ENCODE measurements around the gene DLEC1. TPM values are rescaled to one million over a fixed set of nuclear protein-coding genes. Genes with fewer than 3 reads are reported as not detected.

DLEC1 gene
- total RNA-seq, 2 experiments from 2014 or later, result 0.70 to 1.1 TPM

GRCh38 chr3:38009807-38010591 lies 29.0 kb upstream of the DLEC1 start:
- no peaks in the 10 kb centered on the region for H3K4me1 Mint-ChIP-seq (ENCODE audit: low read depth)

GRCh38 chr3:38011111-38011510 lies 27.9 kb upstream of the DLEC1 start:
- no peak for DNase-seq
- POLR2A ChIA-PET, result interaction anchor here (0.9 kb wide), 1 partner anchor 27 kb away, joined by 3 read pairs; no protein-coding TSS in a partner anchor
- CTCF ChIA-PET, result interaction anchor here (1.4 kb wide), 1 partner anchor 14 kb away, joined by 4 read pairs; no protein-coding TSS in a partner anchor
- no peak overlapping the region for H3K27ac Mint-ChIP-seq
- intact Hi-C loops (cut with micrococcal nuclease), result no loop called here
- no peak overlapping the region for H3K4me3 Mint-ChIP-seq
- H3K36me3 Mint-ChIP-seq, result peaks cover 12% of the 10 kb centered on the region
- H3K27me3 Mint-ChIP-seq, result no peaks in the 10 kb centered on the region
- H3K9me3 Mint-ChIP-seq, result peaks cover 3% of the 10 kb centered on the region
- H3K4me1 Mint-ChIP-seq (ENCODE audit: low read depth), result no peaks in the 10 kb centered on the region

More at GRCh38 chr3:38009807-38010591, 29.0 kb upstream of the DLEC1 start:
- intact Hi-C loops (cut with micrococcal nuclease), result no loop called here
- DNase-seq, result no peak
- peaks cover 3% of the 10 kb centered on the region for H3K36me3 Mint-ChIP-seq
- CTCF ChIA-PET, result interaction anchor here (1.4 kb wide), 1 partner anchor 12 kb away, joined by 4 read pairs; no protein-coding TSS in a partner anchor
- H3K9me3 Mint-ChIP-seq, result no peaks in the 10 kb centered on the region
- H3K27ac Mint-ChIP-seq, result no peak overlapping the region
- POLR2A ChIA-PET, result interaction anchor here (1.4 kb wide), 1 partner anchor 8 kb away, joined by 3 read pairs; no protein-coding TSS in a partner anchor
- H3K27me3 Mint-ChIP-seq, result no peaks in the 10 kb centered on the region
- no peak overlapping the region for H3K4me3 Mint-ChIP-seq

DNA sequence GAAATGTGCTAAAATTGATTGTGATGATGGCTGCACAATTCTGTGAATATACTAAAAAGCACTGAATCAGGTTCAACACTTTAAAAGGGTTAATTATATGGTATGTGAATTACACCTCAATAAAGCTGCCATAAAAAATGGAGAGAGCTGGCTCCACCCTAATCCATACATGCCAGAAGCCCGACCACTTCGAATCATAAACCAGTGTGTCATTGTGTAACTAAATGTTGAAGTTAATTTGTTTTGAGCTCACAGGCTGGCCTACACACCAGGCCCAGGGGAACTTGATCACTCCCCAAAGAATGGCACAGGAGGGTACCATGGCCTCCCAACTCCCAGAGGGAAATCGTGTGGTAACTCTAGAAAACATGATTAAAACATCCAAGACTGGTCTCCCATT lies 23.5 kb upstream of the DLEC1 start:
- no peak for DNase-seq
- H3K36me3 Mint-ChIP-seq, result peaks cover 32% of the 10 kb centered on the region
- intact Hi-C loops (cut with micrococcal nuclease), result no loop called here
- H3K4me3 Mint-ChIP-seq, result no peak overlapping the region
- CTCF ChIA-PET, result interaction anchor here (1.4 kb wide), 1 partner anchor 12 kb away, joined by 4 read pairs; no protein-coding TSS in a partner anchor
- no peaks in the 10 kb centered on the region for H3K27me3 Mint-ChIP-seq
- no peak overlapping the region for H3K27ac Mint-ChIP-seq
- POLR2A ChIA-PET, result no interaction called here
- peaks cover 12% of the 10 kb centered on the region for H3K9me3 Mint-ChIP-seq
- no peaks in the 10 kb centered on the region for H3K4me1 Mint-ChIP-seq (ENCODE audit: low read depth)

- Mint-ChIP-seq H3K9me3 (peaks cover 12% of the 10 kb centered on the region), H3K4me3 (no peak overlapping the region), H3K27ac (no peak overlapping the region), H3K4me1 (ENCODE audit: low read depth) (no peaks in the 10 kb centered on the region), H3K36me3 (peaks cover 32% of the 10 kb centered on the region), H3K27me3 (no peaks in the 10 kb centered on the region)
- intact Hi-C loops (cut with micrococcal nuclease), result no loop called here
- ChIA-PET CTCF (no interaction called here), POLR2A (no interaction called here)
- no peak for DNase-seq
Observed at GRCh38 chr3:38015984-38016383, 23.0 kb upstream of the DLEC1 start.

- Mint-ChIP-seq H3K9me3 (peaks cover 12% of the 10 kb centered on the region), H3K4me3 (no peak overlapping the region), H3K27ac (no peak overlapping the region), H3K27me3 (no peaks in the 10 kb centered on the region), H3K4me1 (ENCODE audit: low read depth) (no peaks in the 10 kb centered on the region), H3K36me3 (peaks cover 32% of the 10 kb centered on the region)
- DNase-seq, result no peak
- CTCF ChIA-PET, result no interaction called here
- intact Hi-C loops (cut with micrococcal nuclease), result no loop called here
- POLR2A ChIA-PET, result no interaction called here
Observed at GRCh38 chr3:38016410-38016809, 22.6 kb upstream of the DLEC1 start.

DNA sequence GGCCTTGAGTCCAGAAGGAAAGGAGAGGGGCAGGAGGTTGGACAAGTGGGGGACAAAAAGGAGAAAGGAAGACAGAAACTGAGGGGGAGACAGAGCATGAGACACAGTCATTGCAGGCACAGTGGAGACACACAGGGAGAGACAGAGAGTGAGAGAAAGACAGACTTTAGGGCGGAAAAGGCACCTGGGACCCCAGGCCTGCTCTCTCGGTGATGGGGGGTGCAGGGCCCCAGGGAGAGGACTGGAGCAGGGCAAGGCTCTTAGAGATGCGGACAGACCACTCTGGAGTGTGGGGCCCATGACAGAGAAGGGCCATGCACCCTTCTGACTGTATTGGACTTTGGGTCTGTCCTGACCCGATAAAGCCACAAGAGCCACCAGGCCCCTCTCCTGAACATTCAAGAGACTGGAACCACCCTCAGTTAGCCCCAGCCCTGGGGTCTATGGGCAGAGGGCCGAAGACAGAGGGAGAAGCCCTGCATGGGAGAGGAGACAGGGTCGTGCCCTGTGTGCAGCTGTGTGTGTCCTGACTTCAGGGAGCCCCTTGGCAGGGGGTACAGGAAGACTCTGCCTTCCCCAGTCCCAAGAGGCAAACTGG lies 22.1 kb upstream of the DLEC1 start:
- peaks cover 32% of the 10 kb centered on the region for H3K36me3 Mint-ChIP-seq
- no peaks in the 10 kb centered on the region for H3K27me3 Mint-ChIP-seq
- DNase-seq, result no peak
- H3K9me3 Mint-ChIP-seq, result peaks cover 12% of the 10 kb centered on the region
- H3K4me1 Mint-ChIP-seq (ENCODE audit: low read depth), result peaks cover 3% of the 10 kb centered on the region
- POLR2A ChIA-PET, result interaction anchor here (1.1 kb wide), 1 partner anchor 8 kb away, joined by 3 read pairs; no protein-coding TSS in a partner anchor
- intact Hi-C loops (cut with micrococcal nuclease), result no loop called here
- H3K4me3 Mint-ChIP-seq, result no peak overlapping the region
- CTCF ChIA-PET, result no interaction called here
- no peak overlapping the region for H3K27ac Mint-ChIP-seq

DNA sequence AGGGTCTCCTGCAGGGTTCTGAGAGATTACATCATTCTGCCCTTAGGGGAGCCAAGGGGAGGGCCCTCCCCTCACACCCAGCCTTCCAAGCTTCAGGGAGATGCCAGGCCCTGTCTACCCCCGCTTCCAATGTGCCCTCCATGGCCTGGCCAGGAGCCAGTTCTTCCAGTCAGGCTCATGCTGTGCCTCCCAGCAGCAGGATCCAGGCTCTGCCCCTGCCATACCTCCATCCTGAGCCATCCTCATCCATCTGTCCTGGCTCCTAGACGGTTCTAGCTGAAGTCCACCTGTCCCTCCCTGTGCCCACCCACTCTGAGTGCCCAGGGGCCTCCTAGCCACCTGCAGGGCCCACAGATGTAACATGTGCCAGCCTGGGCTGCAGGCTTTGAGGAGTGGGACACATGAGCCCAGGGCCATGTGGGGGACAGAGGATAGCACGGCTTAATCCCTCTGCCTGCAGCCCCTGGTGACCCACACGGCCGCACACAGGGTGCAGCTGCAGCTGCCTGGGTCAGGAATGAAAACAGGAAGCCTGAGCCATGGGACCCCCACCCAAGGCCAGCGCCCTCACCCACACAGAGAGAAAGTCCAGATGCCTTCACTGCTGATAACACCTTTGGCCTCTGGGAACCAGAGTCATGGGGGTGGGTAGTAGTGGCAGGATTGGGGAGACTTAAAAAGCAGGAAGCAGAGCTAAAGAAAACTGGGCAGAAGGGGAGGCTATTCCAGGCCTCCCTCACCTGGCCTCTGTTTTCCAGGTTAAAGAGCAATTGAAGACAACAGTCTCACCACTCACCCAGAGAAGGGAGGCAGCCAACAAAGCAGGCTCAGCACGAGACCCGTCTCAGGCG lies 21.3 kb upstream of the DLEC1 start:
- H3K27me3 Mint-ChIP-seq, result no peaks in the 10 kb centered on the region
- CTCF ChIA-PET, result no interaction called here
- peaks cover 12% of the 10 kb centered on the region for H3K9me3 Mint-ChIP-seq

DNA sequence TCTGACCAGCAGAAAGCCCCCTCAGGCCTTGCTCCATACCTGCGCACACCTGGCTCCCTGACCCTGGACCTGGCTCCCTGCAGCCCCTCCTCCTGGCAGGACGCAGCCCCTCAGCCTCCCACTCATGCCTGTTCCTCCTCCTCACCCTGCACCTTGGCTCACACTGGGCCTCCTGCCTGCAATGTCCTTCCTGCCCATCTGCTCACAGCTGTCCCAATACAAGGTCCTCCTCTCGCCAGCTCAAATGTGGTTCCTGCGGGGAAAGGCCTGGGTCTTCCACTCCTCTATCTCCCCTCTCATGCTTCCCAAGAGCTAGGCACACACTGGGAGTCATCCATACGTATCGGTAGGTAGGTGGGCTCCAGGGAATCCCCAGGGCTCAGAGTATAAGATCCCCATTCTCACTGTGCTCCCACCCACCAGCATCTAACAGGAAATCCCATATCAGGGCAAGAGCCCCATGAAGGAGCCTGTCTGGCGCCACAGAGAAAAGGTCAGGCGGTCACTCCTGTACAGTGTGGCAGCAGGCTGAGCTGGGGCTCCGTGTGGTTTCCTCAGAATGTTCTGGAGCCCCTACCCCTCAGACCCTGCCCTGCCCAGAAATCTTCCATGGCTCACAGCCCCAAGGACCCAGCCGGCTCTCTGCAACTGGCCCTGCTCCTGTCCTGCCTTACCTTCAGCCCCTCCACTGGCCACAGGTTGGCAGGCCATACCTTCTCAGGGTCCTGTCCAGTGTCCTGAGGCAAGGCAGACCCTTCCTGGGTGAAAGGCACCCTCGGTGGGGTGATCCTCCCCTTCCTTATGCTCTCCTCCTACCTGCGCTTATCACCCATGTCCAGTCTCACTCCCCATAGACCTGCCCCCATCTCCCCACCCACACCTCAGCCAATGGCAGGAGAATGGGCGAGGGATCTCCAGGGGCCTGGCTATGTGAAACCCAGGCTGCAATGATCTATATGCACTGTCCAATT lies 20.4 kb upstream of the DLEC1 start:
- Mint-ChIP-seq H3K36me3 (peaks cover 32% of the 10 kb centered on the region), H3K9me3 (peaks cover 12% of the 10 kb centered on the region), H3K4me3 (no peak overlapping the region), H3K4me1 (ENCODE audit: low read depth) (peaks cover 11% of the 10 kb centered on the region), H3K27ac (no peak overlapping the region), H3K27me3 (no peaks in the 10 kb centered on the region)
- DNase-seq, result peak; percentile 7
- intact Hi-C loops (cut with micrococcal nuclease), result no loop called here
- ChIA-PET CTCF (no interaction called here), POLR2A (interaction anchor here (1.1 kb wide), 1 partner anchor 10 kb away, joined by 3 read pairs; no protein-coding TSS in a partner anchor)

More for the DNA sequence above, 21.3 kb upstream of the DLEC1 start:
- POLR2A ChIA-PET, result interaction anchor here (1.1 kb wide), 1 partner anchor 9 kb away, joined by 3 read pairs; no protein-coding TSS in a partner anchor
- DNase-seq, result no peak
- intact Hi-C loops (cut with micrococcal nuclease), result no loop called here
- H3K4me3 Mint-ChIP-seq, result no peak overlapping the region
- peaks cover 5% of the 10 kb centered on the region for H3K4me1 Mint-ChIP-seq (ENCODE audit: low read depth)
- no peak overlapping the region for H3K27ac Mint-ChIP-seq
- H3K36me3 Mint-ChIP-seq, result peaks cover 32% of the 10 kb centered on the region

GRCh38 chr3:38019658-38020341 lies 19.2 kb upstream of the DLEC1 start:
- Mint-ChIP-seq H3K4me1 (ENCODE audit: low read depth) (peaks cover 15% of the 10 kb centered on the region), H3K36me3 (peaks cover 32% of the 10 kb centered on the region), H3K9me3 (peaks cover 12% of the 10 kb centered on the region), H3K4me3 (no peak overlapping the region), H3K27ac (no peak overlapping the region), H3K27me3 (no peaks in the 10 kb centered on the region)
- POLR2A ChIA-PET, result no interaction called here
- DNase-seq, result peak; percentile 7
- CTCF ChIA-PET, result interaction anchor here (1.2 to 1.5 kb wide), 2 partner anchors 15 to 16 kb away, joined by 3 to 4 read pairs; no protein-coding TSS in a partner anchor
- intact Hi-C loops (cut with micrococcal nuclease), result no loop called here

- DNase-seq, result no peak
- no peak overlapping the region for H3K27ac Mint-ChIP-seq
- POLR2A ChIA-PET, result no interaction called here
Observed at GRCh38 chr3:38020342-38020726, 18.7 kb upstream of the DLEC1 start.

More at GRCh38 chr3:38020342-38020726, 18.7 kb upstream of the DLEC1 start:
- intact Hi-C loops (cut with micrococcal nuclease), result no loop called here
- CTCF ChIA-PET, result interaction anchor here (1.2 to 1.5 kb wide), 2 partner anchors 15 to 17 kb away, joined by 3 to 4 read pairs; no protein-coding TSS in a partner anchor
- peaks cover 18% of the 10 kb centered on the region for H3K4me1 Mint-ChIP-seq (ENCODE audit: low read depth)
- no peak overlapping the region for H3K4me3 Mint-ChIP-seq
- H3K9me3 Mint-ChIP-seq, result peaks cover 12% of the 10 kb centered on the region
- no peaks in the 10 kb centered on the region for H3K27me3 Mint-ChIP-seq
- peaks cover 28% of the 10 kb centered on the region for H3K36me3 Mint-ChIP-seq

Measured in activated CD4-positive, alpha-beta memory T cell treated with anti-CD3 and anti-CD28 coated beads for 36 hours (primary cell).